HG02981 (cell line): ENCODE measurements around the gene IL36B.

Source experiments
- ATAC-seq: cut with Tn5 transposase; IDR thresholded peaks from one replicate; pipeline ENCODE4 v1.9.1; 2021; ENCODE audit warnings: mild to moderate bottlenecking, moderate library complexity; ENCODE audit not compliant: unreplicated experiment

The IL36B gene

GRCh38 chr2:113056521-113056920 lies 3.9 kb upstream of the IL36B start:
- ATAC-seq, result no peak

GRCh38 chr2:113054066-113054465 lies 1.4 kb upstream of the IL36B start:
- no peak for ATAC-seq

GRCh38 chr2:113053666-113054065 lies 999 bp upstream of the IL36B start:
- ATAC-seq, result no peak

GRCh38 chr2:113050921-113051895 lies 1.5 kb downstream of the IL36B start:
- no peak for ATAC-seq

- ATAC-seq, result no peak
Observed at GRCh38 chr2:113046465-113046864, 6.2 kb downstream of the IL36B start.

- ATAC-seq, result no peak
Observed at GRCh38 chr2:113041871-113042270, 10.8 kb downstream of the IL36B start.

GRCh38 chr2:113039719-113040118 lies 12.9 kb downstream of the IL36B start:
- ATAC-seq, result no peak

GRCh38 chr2:113039158-113039557 lies 13.5 kb downstream of the IL36B start:
- no peak for ATAC-seq

- ATAC-seq, result no peak
Observed at GRCh38 chr2:113038291-113038690, 14.4 kb downstream of the IL36B start.

- ATAC-seq, result no peak
Observed at GRCh38 chr2:113036763-113037162, 15.9 kb downstream of the IL36B start.

GRCh38 chr2:113034016-113034415 lies 18.7 kb downstream of the IL36B start:
- ATAC-seq, result no peak

GRCh38 chr2:113032737-113033136 lies 19.9 kb downstream of the IL36B start:
- ATAC-seq, result no peak

GRCh38 chr2:113028112-113028511 lies 24.6 kb downstream of the IL36B start:
- no peak for ATAC-seq

GRCh38 chr2:113027691-113028090 lies 25.0 kb downstream of the IL36B start:
- no peak for ATAC-seq

- ATAC-seq, result no peak
Observed at GRCh38 chr2:113025737-113026136, 26.9 kb downstream of the IL36B start.

- ATAC-seq, result no peak
Observed at GRCh38 chr2:113024764-113025163, 27.9 kb downstream of the IL36B start.

- no peak for ATAC-seq
Observed at GRCh38 chr2:113021312-113021711, 31.4 kb downstream of the IL36B start.

GRCh38 chr2:113018509-113018908 lies 34.2 kb downstream of the IL36B start:
- ATAC-seq, result no peak

GRCh38 chr2:113015655-113016054 lies 37.0 kb downstream of the IL36B start:
- ATAC-seq, result no peak

GRCh38 chr2:113015042-113015441 lies 37.6 kb downstream of the IL36B start:
- ATAC-seq, result no peak

- ATAC-seq, result no peak
Observed at GRCh38 chr2:113014067-113014466, 38.6 kb downstream of the IL36B start.

GRCh38 chr2:113013336-113013661 lies 39.4 kb downstream of the IL36B start:
- no peak for ATAC-seq
